Measurements from ENCODE around the gene CACNG4. TPM values are rescaled to one million over a fixed set of nuclear protein-coding genes. Genes with fewer than 3 reads are reported as not detected.

CACNG4 gene
- total RNA-seq, 1 experiment from 2014 or later = 46.3 TPM

- Histone ChIP-seq H3K9me2 (ENCODE audit: insufficient read depth) (no peaks in the 10 kb centered on the region), H3K36me3 (ENCODE audit: low read depth) (no peaks in the 10 kb centered on the region), H3K9me3 (ENCODE audit: insufficient read depth, low read depth) (no peaks in the 10 kb centered on the region), H3K27ac (no peak overlapping the region), H3K4me2 (peak overlapping the region; percentile 93), H3K79me2 (ENCODE audit: low read depth) (peaks cover 17% of the 10 kb centered on the region; the same call in 1 of the 2 replicates), H4K20me1 (ENCODE audit: insufficient read depth) (peaks cover 8% of the 10 kb centered on the region; the same call in 1 of the 2 replicates), H3K27me3 (ENCODE audit: insufficient read depth, low read depth) (no peaks in the 10 kb centered on the region), H3F3A (ENCODE audit: insufficient read depth, low read depth) (peaks cover 18% of the 10 kb centered on the region), H3K4me3 (peak overlapping the region; percentile 77), H2AFZ (peak overlapping the region; percentile 81), H3K4me1 (replicated peaks; ENCODE audit: insufficient read depth) (peaks cover 25% of the 10 kb centered on the region; the same call in 1 of the 2 replicates)
- ChIA-PET CTCF (no interaction called here), POLR2A (ENCODE audit: unreplicated experiment) (interaction anchor here (0.7 kb wide), 1 partner anchor 44 kb away, joined by 3 read pairs; no protein-coding TSS in a partner anchor)
- DNase-seq = peak in 1 of 2 experiments; percentile 28
- TF ChIP-seq EZH2 (IDR thresholded peaks at IDR 0.05; ENCODE audit: low read depth) = no peak
- no TSS peak for BruUV-seq (replicated peaks)
- intact Hi-C loops (cut with micrococcal nuclease; ENCODE audit: unreplicated experiment) = loop anchor here (1.0 kb wide), 2 partner anchors 14 to 51 kb away; no protein-coding TSS in a partner anchor
These were observed 1.3 kb downstream of the CACNG4 start for GRCh38 chr17:66965801-66966262.

GRCh38 chr17:66966298-66966697 is 1.8 kb downstream of the CACNG4 start:
- no peak for DNase-seq
- Histone ChIP-seq H3K9me3 (ENCODE audit: insufficient read depth, low read depth) (no peaks in the 10 kb centered on the region), H3K79me2 (ENCODE audit: low read depth) (peaks cover 17% of the 10 kb centered on the region; the same call in 1 of the 2 replicates), H3K4me1 (replicated peaks; ENCODE audit: insufficient read depth) (peaks cover 25% of the 10 kb centered on the region; the same call in 1 of the 2 replicates), H3K27me3 (ENCODE audit: insufficient read depth, low read depth) (no peaks in the 10 kb centered on the region), H4K20me1 (ENCODE audit: insufficient read depth) (peaks cover 8% of the 10 kb centered on the region; the same call in 1 of the 2 replicates), H3K4me2 (peak overlapping the region; percentile 93), H3K4me3 (peak overlapping the region; percentile 77; the same call in 1 of the 2 replicates), H3K36me3 (ENCODE audit: low read depth) (no peaks in the 10 kb centered on the region), H2AFZ (peak overlapping the region; percentile 81), H3K9me2 (ENCODE audit: insufficient read depth) (no peaks in the 10 kb centered on the region), H3K27ac (no peak overlapping the region), H3F3A (ENCODE audit: insufficient read depth, low read depth) (peaks cover 18% of the 10 kb centered on the region)
- BruUV-seq (replicated peaks) = TSS peak; percentile 53
- no peak for TF ChIP-seq CTCF (conservative IDR thresholded peaks at IDR 0.05)
- TF ChIP-seq EZH2 (IDR thresholded peaks at IDR 0.05; ENCODE audit: low read depth) = no peak
- CTCF ChIA-PET = no interaction called here
- POLR2A ChIA-PET (ENCODE audit: unreplicated experiment) = interaction anchor here (0.7 kb wide), 1 partner anchor 44 kb away, joined by 3 read pairs; no protein-coding TSS in a partner anchor
- intact Hi-C loops (cut with micrococcal nuclease; ENCODE audit: unreplicated experiment) = loop anchor here (1.0 kb wide), 2 partner anchors 14 to 51 kb away; no protein-coding TSS in a partner anchor

- H3K36me3 ChIP-seq (ENCODE audit: low read depth) = no peaks in the 10 kb centered on the region
- DNase-seq = no peak
- TF ChIP-seq EZH2 (IDR thresholded peaks at IDR 0.05; ENCODE audit: low read depth) (no peak), CTCF (conservative IDR thresholded peaks at IDR 0.05) (no peak)
- intact Hi-C loops (cut with micrococcal nuclease; ENCODE audit: unreplicated experiment) = loop anchor here (1.0 kb wide), 2 partner anchors 15 to 52 kb away; no protein-coding TSS in a partner anchor
- H3K9me2 ChIP-seq (ENCODE audit: insufficient read depth) = no peaks in the 10 kb centered on the region
- ChIA-PET POLR2A (ENCODE audit: unreplicated experiment) (no interaction called here), CTCF (no interaction called here)
- peaks cover 8% of the 10 kb centered on the region; the same call in 1 of the 2 replicates for H4K20me1 ChIP-seq (ENCODE audit: insufficient read depth)
- H3K27me3 ChIP-seq (ENCODE audit: insufficient read depth, low read depth) = no peaks in the 10 kb centered on the region
- peaks cover 17% of the 10 kb centered on the region; the same call in 1 of the 2 replicates for H3K79me2 ChIP-seq (ENCODE audit: low read depth)
- H3K4me3 ChIP-seq = peak overlapping the region; percentile 77; the same call in 1 of the 2 replicates
- BruUV-seq (replicated peaks) = no TSS peak
- H3K4me1 ChIP-seq (replicated peaks; ENCODE audit: insufficient read depth) = peaks cover 25% of the 10 kb centered on the region; the same call in 1 of the 2 replicates
- peak overlapping the region; percentile 93 for H3K4me2 ChIP-seq
- H3K9me3 ChIP-seq (ENCODE audit: insufficient read depth, low read depth) = no peaks in the 10 kb centered on the region
- H3F3A ChIP-seq (ENCODE audit: insufficient read depth, low read depth) = peaks cover 18% of the 10 kb centered on the region
- H2AFZ ChIP-seq = no peak overlapping the region
- H3K27ac ChIP-seq = no peak overlapping the region
These were observed 2.4 kb downstream of the CACNG4 start for GRCh38 chr17:66966704-66967418.

Measured in PC-9 (cell line).